PC-9 (cell line): ENCODE data around the gene ABAT. TPM values are rescaled to one million over a fixed set of nuclear protein-coding genes. Genes with fewer than 3 reads are reported as not detected.

Source experiments
- BruUV-seq: library from RNA; stranded (reverse); fragments of 400-500 nt; replicated peaks from 2 replicates; lab custom pipeline; 2021; lab: Mats Ljungman, UMichigan
- CTCF ChIA-PET: fragments of 300-600 bp; sonication (Branson Sonifier 250); formaldehyde crosslinking; loops from one replicate; lab custom pipeline; 2022; ENCODE audit warnings: antibody characterized with exemption; lab: Charles Lee
- POLR2A ChIA-PET: fragments of 300-600 bp; sonication (Branson Sonifier 250); formaldehyde crosslinking; loops from one replicate; lab custom pipeline; 2022; ENCODE audit warnings: antibody characterized with exemption; ENCODE audit not compliant: unreplicated experiment; lab: Charles Lee
- DNase-seq, 2 experiments: peaks; one replicate each; pipeline versions ENCODE4 v3.0.0 to v3.0.0-alpha.2; 2015 to 2022; ENCODE audit warnings: mixed read lengths in 1 of 2
- H2AFZ ChIP-seq: fragments of 200-600 bp; sonication (generic); 2 replicates; pipeline ENCODE4 v1.8.1; 2017; ENCODE audit warnings: antibody characterized with exemption
- H3F3A ChIP-seq: fragments of 200-600 bp; sonication (generic); 2 replicates; pipeline ENCODE4 v1.8.1; 2017; ENCODE audit warnings: antibody characterized with exemption, mild to moderate bottlenecking, low read depth; ENCODE audit not compliant: insufficient read depth
- H3K27ac ChIP-seq: fragments of 200-600 bp; sonication (generic); 2 replicates; pipeline ENCODE4 v1.6.1; 2016; ENCODE audit warnings: mixed run types
- H3K27me3 ChIP-seq: fragments of 200-600 bp; sonication (generic); 2 replicates; pipeline ENCODE4 v1.6.1; 2016; ENCODE audit warnings: low read depth, mixed run types; ENCODE audit not compliant: insufficient read depth
- H3K36me3 ChIP-seq: fragments of 200-600 bp; sonication (generic); 2 replicates; pipeline ENCODE4 v1.6.1; 2016; ENCODE audit warnings: low read depth, mixed run types
- H3K4me1 ChIP-seq: fragments of 200-600 bp; sonication (generic); replicated peaks from 2 replicates; pipeline ENCODE4 v1.6.1; 2016; ENCODE audit warnings: mixed run types; ENCODE audit not compliant: insufficient read depth
- H3K4me2 ChIP-seq: fragments of 200-600 bp; sonication (generic); 2 replicates; pipeline ENCODE4 v1.6.1; 2017; ENCODE audit warnings: mixed run types
- H3K4me3 ChIP-seq: fragments of 200-600 bp; sonication (generic); 2 replicates; pipeline ENCODE4 v1.6.1; 2016; ENCODE audit warnings: mixed run types
- H3K79me2 ChIP-seq: fragments of 200-600 bp; sonication (generic); 2 replicates; pipeline ENCODE4 v1.6.1; 2017; ENCODE audit warnings: low read depth, mixed run types
- H3K9me2 ChIP-seq: fragments of 200-600 bp; sonication (generic); 2 replicates; pipeline ENCODE4 v1.8.1; 2017; ENCODE audit warnings: mild to moderate bottlenecking; ENCODE audit not compliant: insufficient read depth
- H3K9me3 ChIP-seq: fragments of 200-600 bp; sonication (generic); 2 replicates; pipeline ENCODE4 v1.8.1; 2016; ENCODE audit warnings: low read depth; ENCODE audit not compliant: insufficient read depth
- H4K20me1 ChIP-seq: fragments of 200-600 bp; sonication (generic); 2 replicates; pipeline ENCODE4 v1.8.1; 2017; ENCODE audit not compliant: insufficient read depth
- CTCF ChIP-seq: fragments of 200-600 bp; sonication (generic); conservative IDR thresholded peaks from 2 replicates; pipeline ENCODE4 v1.6.1; 2017; ENCODE audit warnings: mixed run types, antibody characterized with exemption, mild to moderate bottlenecking, moderate library complexity
- EZH2 ChIP-seq: fragments of 200-600 bp; sonication (generic); IDR thresholded peaks from 2 replicates; pipeline ENCODE4 v1.8.0; 2017; ENCODE audit warnings: antibody characterized with exemption, low read depth
- intact Hi-C: fragments of 100-400 bp; cut with micrococcal nuclease; formaldehyde crosslinking; loops from one replicate; pipeline ENCODE4 v1.10.0; 2022; ENCODE audit not compliant: unreplicated experiment
- total RNA-seq: library from RNA; stranded (reverse); gene quantifications from 2 replicates; pipeline ENCODE4 v1.2.3, GENCODE V29; 2021

Gene ABAT
- total RNA-seq, 1 experiment from 2014 or later, result 12.9 TPM

GRCh38 chr16:8751481-8752311 lies 77.3 kb downstream of the ABAT start:
- Histone ChIP-seq H3K27me3 (no peaks in the 10 kb centered on the region), H3K79me2 (no peaks in the 10 kb centered on the region), H3K4me1 (peaks cover 4% of the 10 kb centered on the region; the same call in 1 of the 2 replicates), H3K27ac (no peak overlapping the region), H2AFZ (no peak overlapping the region), H4K20me1 (no peaks in the 10 kb centered on the region), H3K9me3 (no peaks in the 10 kb centered on the region), H3F3A (no peaks in the 10 kb centered on the region), H3K4me2 (no peak overlapping the region), H3K9me2 (no peaks in the 10 kb centered on the region), H3K4me3 (no peak overlapping the region), H3K36me3 (no peaks in the 10 kb centered on the region)
- TF ChIP-seq EZH2 (no peak), CTCF (no peak)
- CTCF ChIA-PET, result no interaction called here
- BruUV-seq, result no TSS peak
- peak; percentile 44 to 69 for DNase-seq
- intact Hi-C loops, result no loop called here
- POLR2A ChIA-PET, result no interaction called here

DNA sequence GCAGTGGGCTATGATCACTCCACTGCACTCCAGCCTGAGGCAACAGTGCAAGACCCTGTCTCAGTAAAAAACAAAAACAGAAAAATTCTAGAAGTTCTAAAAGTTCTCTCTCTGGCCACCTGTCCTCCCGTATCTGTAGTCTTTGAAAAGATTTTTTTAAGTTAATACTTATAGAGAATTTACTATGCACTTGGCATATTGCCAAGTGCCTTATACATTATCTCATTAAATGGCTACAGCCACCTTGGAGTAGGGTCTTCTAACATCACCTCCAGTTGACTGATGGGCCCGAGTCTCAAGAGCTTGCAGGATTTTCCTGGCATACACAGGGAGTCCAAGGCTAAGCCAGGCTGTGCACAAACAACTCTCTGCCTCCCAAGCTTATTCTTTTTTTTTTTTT lies 78.3 kb downstream of the ABAT start:
- no peak for DNase-seq
- Histone ChIP-seq H3K4me1 (peaks cover 4% of the 10 kb centered on the region; the same call in 1 of the 2 replicates), H3K4me3 (no peak overlapping the region), H2AFZ (no peak overlapping the region), H3K27me3 (no peaks in the 10 kb centered on the region), H3K27ac (no peak overlapping the region), H4K20me1 (no peaks in the 10 kb centered on the region), H3K4me2 (no peak overlapping the region), H3K36me3 (no peaks in the 10 kb centered on the region), H3K79me2 (no peaks in the 10 kb centered on the region), H3K9me3 (no peaks in the 10 kb centered on the region), H3F3A (no peaks in the 10 kb centered on the region), H3K9me2 (no peaks in the 10 kb centered on the region)
- intact Hi-C loops, result no loop called here
- ChIA-PET CTCF (interaction anchor here (0.6 kb wide), 1 partner anchor 47 kb away, joined by 12 read pairs; no protein-coding TSS in a partner anchor), POLR2A (no interaction called here)
- BruUV-seq, result no TSS peak
- TF ChIP-seq EZH2 (no peak), CTCF (no peak)

- POLR2A ChIA-PET, result no interaction called here
- DNase-seq, result no peak
- Histone ChIP-seq H3K36me3 (no peaks in the 10 kb centered on the region), H3K27me3 (no peaks in the 10 kb centered on the region), H3K4me1 (peaks cover 4% of the 10 kb centered on the region; the same call in 1 of the 2 replicates), H3K79me2 (no peaks in the 10 kb centered on the region), H3K4me2 (no peak overlapping the region), H2AFZ (no peak overlapping the region), H3K9me3 (no peaks in the 10 kb centered on the region), H4K20me1 (no peaks in the 10 kb centered on the region), H3K9me2 (no peaks in the 10 kb centered on the region), H3F3A (no peaks in the 10 kb centered on the region), H3K4me3 (no peak overlapping the region), H3K27ac (no peak overlapping the region)
- intact Hi-C loops, result no loop called here
- BruUV-seq, result no TSS peak
- CTCF ChIA-PET, result interaction anchor here (0.6 kb wide), 1 partner anchor 48 kb away, joined by 12 read pairs; no protein-coding TSS in a partner anchor
- TF ChIP-seq CTCF (no peak), EZH2 (no peak)
Measured at GRCh38 chr16:8753416-8754054, 79.1 kb downstream of the ABAT start.
